PC-3 (cell line): ENCODE results near the gene SLC9A3. TPM values are rescaled to one million over a fixed set of nuclear protein-coding genes. Genes with fewer than 3 reads are reported as not detected.

Experiments
- ATAC-seq: fragments of 200-7000 bp; cut with Tn5 transposase; 2 replicates; pipeline ENCODE4 v1.9.1; 2020; ENCODE audit warnings: mild to moderate bottlenecking, moderate library complexity
- BruUV-seq: library from RNA; stranded (reverse); fragments of 400-500 nt; replicated peaks from 2 replicates; lab custom pipeline; 2021; lab: Mats Ljungman, UMichigan
- CTCF ChIA-PET: fragments of 300-600 bp; sonication (Branson Sonifier 250); formaldehyde crosslinking; loops from one replicate; lab custom pipeline; 2022; ENCODE audit warnings: antibody characterized with exemption; lab: Charles Lee
- POLR2A ChIA-PET: fragments of 300-600 bp; sonication (Branson Sonifier 250); formaldehyde crosslinking; loops from one replicate; lab custom pipeline; 2022; ENCODE audit warnings: antibody characterized with exemption; ENCODE audit not compliant: unreplicated experiment; lab: Charles Lee
- DNase-seq: peaks from one replicate; pipeline ENCODE4 v3.0.0-alpha.2; 2015
- H2AFZ ChIP-seq: fragments of 300-600 bp; sonication (generic); 2 replicates; pipeline ENCODE4 v1.6.0; 2016; ENCODE audit warnings: antibody characterized with exemption, low read length
- H3F3A ChIP-seq: fragments of 300-600 bp; sonication (generic); one replicate; pipeline ENCODE4 v1.6.0; 2017; ENCODE audit warnings: antibody characterized with exemption, low read length, control low read depth, mild to moderate bottlenecking; ENCODE audit not compliant: unreplicated experiment
- H3K27ac ChIP-seq: fragments of 300-600 bp; sonication (generic); 2 replicates; pipeline ENCODE4 v1.5.1; 2016; ENCODE audit warnings: mild to moderate bottlenecking, low read length
- H3K27me3 ChIP-seq: fragments of 300-600 bp; sonication (generic); 2 replicates; pipeline ENCODE4 v1.6.1; 2016; ENCODE audit warnings: low read length, mixed read lengths
- H3K36me3 ChIP-seq: fragments of 300-600 bp; sonication (generic); 2 replicates; pipeline ENCODE4 v1.6.1; 2016; ENCODE audit warnings: low read depth, mixed run types, low read length, mixed read lengths
- H3K4me1 ChIP-seq: fragments of 300-600 bp; sonication (generic); 2 replicates; pipeline ENCODE4 v1.5.1; 2016; ENCODE audit warnings: low read length; ENCODE audit not compliant: insufficient read depth
- H3K4me2 ChIP-seq: fragments of 300-600 bp; sonication (generic); 2 replicates; pipeline ENCODE4 v1.6.0; 2016; ENCODE audit warnings: low read length
- H3K4me3 ChIP-seq: fragments of 300-600 bp; sonication (generic); 2 replicates; pipeline ENCODE4 v1.5.1; 2016; ENCODE audit warnings: mild to moderate bottlenecking, low read length, mixed read lengths
- H3K79me2 ChIP-seq: fragments of 300-600 bp; sonication (generic); 2 replicates; pipeline ENCODE4 v1.6.1; 2017; ENCODE audit warnings: low read length, mixed read lengths
- H3K9ac ChIP-seq: fragments of 300-600 bp; sonication (generic); 2 replicates; pipeline ENCODE4 v1.6.0; 2016; ENCODE audit warnings: mild to moderate bottlenecking, low read length
- H3K9me2 ChIP-seq: fragments of 300-600 bp; sonication (generic); replicated peaks from 2 replicates; pipeline ENCODE4 v1.6.1; 2016; ENCODE audit warnings: mixed run types, low read length, mixed read lengths
- H3K9me3 ChIP-seq: fragments of 300-600 bp; sonication (generic); 2 replicates; pipeline ENCODE4 v1.6.1; 2016; ENCODE audit warnings: low read length, mixed read lengths
- H4K20me1 ChIP-seq: fragments of 300-600 bp; sonication (generic); 2 replicates; pipeline ENCODE4 v1.6.1; 2016; ENCODE audit warnings: low read length, mixed read lengths
- EZH2 ChIP-seq: fragments of 300-600 bp; sonication (generic); IDR thresholded peaks from one replicate; pipeline ENCODE4 v1.6.1; 2017; ENCODE audit warnings: antibody characterized with exemption, mild to moderate bottlenecking, low read length; ENCODE audit not compliant: unreplicated experiment
- EZH2phosphoT487 ChIP-seq: fragments of 300-600 bp; sonication (generic); IDR thresholded peaks from 2 replicates; pipeline ENCODE4 v1.6.1; 2018; ENCODE audit warnings: mild to moderate bottlenecking, antibody characterized with exemption, low read length, borderline replicate concordance
- intact Hi-C: fragments of 100-400 bp; cut with micrococcal nuclease; formaldehyde crosslinking; loops from 2 replicates; pipeline ENCODE4 v1.9.0; 2023
- total RNA-seq: library from RNA; depleted of rRNA; stranded (reverse); fragments of >200 nt; gene quantifications from 2 replicates; pipeline ENCODE4 v1.2.3, GENCODE V29; 2014
- TF ChIP-seq, protein P1 (sequence below): fragments of 300-600 bp; sonication (generic); conservative IDR thresholded peaks from 2 replicates; pipeline ENCODE4 v1.5.1; 2017; ENCODE audit warnings: antibody characterized with exemption, low read depth, mild to moderate bottlenecking, low read length

The SLC9A3 gene
- total RNA-seq, 1 experiment from 2014 or later, result 4.9 TPM

DNA sequence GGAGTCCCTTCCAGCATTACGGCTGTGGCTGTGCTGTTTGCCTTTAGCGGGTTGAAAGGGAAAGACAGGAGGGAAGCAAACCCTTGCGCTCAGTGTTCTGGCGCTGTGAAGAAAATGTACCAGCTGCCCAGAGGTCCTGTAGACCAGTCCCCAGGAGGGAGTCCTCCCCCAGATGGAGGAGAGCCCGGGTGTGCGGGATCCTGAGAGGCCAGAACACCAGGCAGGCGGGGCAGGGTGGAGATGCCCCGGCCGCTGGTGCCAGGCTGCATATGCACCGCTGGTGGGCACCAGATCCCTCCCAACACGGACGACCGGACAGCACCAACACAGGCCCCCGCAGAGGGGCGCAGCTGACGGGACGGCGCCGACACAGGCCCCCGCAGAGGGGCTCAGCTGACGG lies 37.2 kb upstream of the SLC9A3 start:
- intact Hi-C loops, result no loop called here

DNA sequence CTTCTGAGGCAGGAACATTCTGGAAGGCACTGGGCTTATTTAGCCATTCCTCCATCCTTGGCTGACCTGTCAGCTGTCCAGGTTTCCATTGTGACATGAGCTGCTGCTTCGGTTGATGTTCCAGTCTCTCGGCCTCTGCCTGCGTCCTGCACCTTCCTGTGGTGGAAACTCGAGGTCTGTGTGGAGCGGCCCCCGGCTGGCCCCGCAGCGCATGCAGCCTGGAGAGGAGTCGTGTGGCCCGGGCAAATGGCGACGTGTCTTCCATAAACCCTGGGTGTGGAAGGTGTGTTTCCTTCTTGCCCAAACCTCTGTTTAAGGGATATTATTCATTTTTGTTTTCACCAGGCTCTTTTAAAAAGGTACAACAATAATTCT lies 36.5 kb upstream of the SLC9A3 start:
- no peak for DNase-seq
- Histone ChIP-seq H3K9me2 (no peaks in the 10 kb centered on the region), H3K27me3 (no peaks in the 10 kb centered on the region), H3K4me2 (no peak overlapping the region), H3K9me3 (no peaks in the 10 kb centered on the region), H3K4me1 (peaks cover 2% of the 10 kb centered on the region; the same call in 1 of the 2 replicates), H3K9ac (no peak overlapping the region), H3F3A (no peaks in the 10 kb centered on the region), H3K36me3 (no peaks in the 10 kb centered on the region), H3K4me3 (no peak overlapping the region), H2AFZ (no peak overlapping the region), H3K27ac (no peak overlapping the region), H3K79me2 (no peaks in the 10 kb centered on the region), H4K20me1 (no peaks in the 10 kb centered on the region)
- TF ChIP-seq, protein P1, sequence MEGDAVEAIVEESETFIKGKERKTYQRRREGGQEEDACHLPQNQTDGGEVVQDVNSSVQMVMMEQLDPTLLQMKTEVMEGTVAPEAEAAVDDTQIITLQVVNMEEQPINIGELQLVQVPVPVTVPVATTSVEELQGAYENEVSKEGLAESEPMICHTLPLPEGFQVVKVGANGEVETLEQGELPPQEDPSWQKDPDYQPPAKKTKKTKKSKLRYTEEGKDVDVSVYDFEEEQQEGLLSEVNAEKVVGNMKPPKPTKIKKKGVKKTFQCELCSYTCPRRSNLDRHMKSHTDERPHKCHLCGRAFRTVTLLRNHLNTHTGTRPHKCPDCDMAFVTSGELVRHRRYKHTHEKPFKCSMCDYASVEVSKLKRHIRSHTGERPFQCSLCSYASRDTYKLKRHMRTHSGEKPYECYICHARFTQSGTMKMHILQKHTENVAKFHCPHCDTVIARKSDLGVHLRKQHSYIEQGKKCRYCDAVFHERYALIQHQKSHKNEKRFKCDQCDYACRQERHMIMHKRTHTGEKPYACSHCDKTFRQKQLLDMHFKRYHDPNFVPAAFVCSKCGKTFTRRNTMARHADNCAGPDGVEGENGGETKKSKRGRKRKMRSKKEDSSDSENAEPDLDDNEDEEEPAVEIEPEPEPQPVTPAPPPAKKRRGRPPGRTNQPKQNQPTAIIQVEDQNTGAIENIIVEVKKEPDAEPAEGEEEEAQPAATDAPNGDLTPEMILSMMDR, result no peak
- TF ChIP-seq EZH2 (no peak), EZH2phosphoT487 (no peak)
- intact Hi-C loops, result no loop called here
- ChIA-PET CTCF (no interaction called here), POLR2A (no interaction called here)
- ATAC-seq, result no peak
- no TSS peak for BruUV-seq

More for the DNA sequence above, 37.2 kb upstream of the SLC9A3 start:
- Histone ChIP-seq H3K27ac (no peak overlapping the region), H3K9me2 (no peaks in the 10 kb centered on the region), H3K9me3 (no peaks in the 10 kb centered on the region), H2AFZ (no peak overlapping the region), H3K4me2 (no peak overlapping the region), H3K9ac (no peak overlapping the region), H3K36me3 (no peaks in the 10 kb centered on the region), H3K79me2 (no peaks in the 10 kb centered on the region), H4K20me1 (no peaks in the 10 kb centered on the region), H3K4me3 (no peak overlapping the region), H3K4me1 (peaks cover 9% of the 10 kb centered on the region; the same call in 1 of the 2 replicates), H3F3A (no peaks in the 10 kb centered on the region), H3K27me3 (no peaks in the 10 kb centered on the region)
- CTCF ChIA-PET, result no interaction called here
- BruUV-seq, result no TSS peak
- DNase-seq (no peak), ATAC-seq (no peak)
- TF ChIP-seq, protein P1, result no peak
- TF ChIP-seq EZH2phosphoT487 (no peak), EZH2 (no peak)
- POLR2A ChIA-PET, result no interaction called here

DNA sequence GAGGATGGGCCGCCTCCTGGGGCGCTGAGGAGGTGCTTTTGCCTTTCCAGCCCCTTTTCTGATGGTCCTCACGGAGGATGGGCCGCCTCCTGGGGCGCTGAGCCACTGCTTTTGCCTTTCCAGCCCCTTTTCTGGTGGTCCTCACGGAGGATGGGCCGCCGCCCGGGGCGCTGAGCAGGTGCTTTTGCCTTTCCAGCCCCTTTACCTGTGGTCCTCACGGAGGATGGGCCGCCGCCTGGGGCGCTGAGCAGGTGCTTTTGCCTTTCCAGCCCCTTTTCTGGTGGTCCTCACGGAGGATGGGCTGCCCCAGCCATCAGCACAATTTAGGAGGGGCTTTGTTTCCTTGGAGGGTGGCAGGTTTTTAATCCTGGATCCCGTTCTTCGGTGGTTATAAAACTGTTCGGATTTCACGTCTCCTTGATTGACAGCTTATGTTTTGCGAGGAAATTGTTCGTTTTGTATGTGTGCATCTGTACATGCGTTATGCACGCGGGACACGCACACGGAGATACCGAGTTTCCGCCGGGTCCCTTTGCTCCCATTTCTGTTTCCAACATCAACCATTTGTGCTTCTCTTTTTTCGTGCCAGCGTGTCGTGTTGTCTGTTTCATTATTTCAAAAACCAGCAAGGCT lies 34.7 kb upstream of the SLC9A3 start:
- Histone ChIP-seq H3K9me3 (no peaks in the 10 kb centered on the region), H3K4me2 (no peak overlapping the region), H3K9ac (no peak overlapping the region), H3K4me1 (no peaks in the 10 kb centered on the region), H3K27ac (no peak overlapping the region), H3K36me3 (no peaks in the 10 kb centered on the region), H3F3A (no peaks in the 10 kb centered on the region), H3K27me3 (no peaks in the 10 kb centered on the region), H3K4me3 (no peak overlapping the region), H3K79me2 (no peaks in the 10 kb centered on the region), H2AFZ (no peak overlapping the region), H4K20me1 (no peaks in the 10 kb centered on the region), H3K9me2 (no peaks in the 10 kb centered on the region)
- BruUV-seq, result no TSS peak
- intact Hi-C loops, result no loop called here
- no peak for ATAC-seq
- ChIA-PET POLR2A (no interaction called here), CTCF (no interaction called here)
- no peak for DNase-seq
- TF ChIP-seq EZH2phosphoT487 (no peak), EZH2 (no peak)
- TF ChIP-seq, protein P1, result no peak
